Measurements from ENCODE around the gene ADIRF.
"Not testable (repeated sequence)": the region's sequence is repeated elsewhere in the genome, so short reads cannot be mapped to it uniquely, and the experiment has no call there.

DNA sequence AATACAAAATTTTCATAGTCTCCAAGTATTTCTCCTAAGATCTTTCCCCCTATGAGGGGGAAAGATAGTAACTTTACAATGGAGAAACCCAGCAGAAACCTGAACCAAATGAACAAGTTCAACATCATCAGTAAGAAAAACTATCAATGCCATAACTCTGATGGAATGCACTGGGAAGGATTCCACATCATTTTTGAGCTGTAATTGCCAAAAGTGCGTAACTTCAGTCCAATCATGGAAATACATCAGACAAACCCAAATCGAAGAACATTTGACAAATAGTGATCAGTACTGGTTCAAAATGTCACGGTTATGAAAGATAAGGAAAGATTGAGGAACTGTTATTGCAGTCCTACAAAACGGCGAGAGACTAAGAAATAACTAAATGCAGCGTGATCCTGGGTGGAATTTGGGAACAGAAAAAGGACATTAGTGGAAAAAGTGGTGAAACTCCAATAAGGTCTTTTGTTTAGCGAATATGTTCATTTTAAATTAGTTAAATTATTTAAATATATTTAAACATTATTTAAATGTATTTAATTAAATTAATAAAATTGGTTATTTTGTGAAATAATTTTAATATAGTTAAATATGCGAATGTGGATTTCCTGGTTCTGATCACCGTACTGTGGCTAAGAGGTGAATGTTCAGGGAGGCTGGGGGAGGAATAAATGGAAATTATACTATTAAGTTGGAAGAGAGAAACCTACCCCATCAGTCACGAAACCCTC is 46.9 kb downstream of the ADIRF start:
- TF ChIP-seq, protein P1, sequence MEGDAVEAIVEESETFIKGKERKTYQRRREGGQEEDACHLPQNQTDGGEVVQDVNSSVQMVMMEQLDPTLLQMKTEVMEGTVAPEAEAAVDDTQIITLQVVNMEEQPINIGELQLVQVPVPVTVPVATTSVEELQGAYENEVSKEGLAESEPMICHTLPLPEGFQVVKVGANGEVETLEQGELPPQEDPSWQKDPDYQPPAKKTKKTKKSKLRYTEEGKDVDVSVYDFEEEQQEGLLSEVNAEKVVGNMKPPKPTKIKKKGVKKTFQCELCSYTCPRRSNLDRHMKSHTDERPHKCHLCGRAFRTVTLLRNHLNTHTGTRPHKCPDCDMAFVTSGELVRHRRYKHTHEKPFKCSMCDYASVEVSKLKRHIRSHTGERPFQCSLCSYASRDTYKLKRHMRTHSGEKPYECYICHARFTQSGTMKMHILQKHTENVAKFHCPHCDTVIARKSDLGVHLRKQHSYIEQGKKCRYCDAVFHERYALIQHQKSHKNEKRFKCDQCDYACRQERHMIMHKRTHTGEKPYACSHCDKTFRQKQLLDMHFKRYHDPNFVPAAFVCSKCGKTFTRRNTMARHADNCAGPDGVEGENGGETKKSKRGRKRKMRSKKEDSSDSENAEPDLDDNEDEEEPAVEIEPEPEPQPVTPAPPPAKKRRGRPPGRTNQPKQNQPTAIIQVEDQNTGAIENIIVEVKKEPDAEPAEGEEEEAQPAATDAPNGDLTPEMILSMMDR (IDR thresholded peaks at IDR 0.05; ENCODE audit: low read depth, low read length, poor library complexity, severe bottlenecking), result not testable (repeated sequence)
- not testable (repeated sequence) for TF ChIP-seq EZH2phosphoT487 (IDR thresholded peaks at IDR 0.05; ENCODE audit: borderline replicate concordance, low read length)
